GM12878 (cell line): ENCODE measurements around the gene PLA2G2C. TPM values are rescaled to one million over a fixed set of nuclear protein-coding genes. Genes with fewer than 3 reads are reported as not detected.

Experiments used
- ATAC-seq: fragments of 200-7000 bp; cut with Tn5 transposase; 3 replicates; pipeline ENCODE4 v1.9.1; 2020; ENCODE audit warnings: mild to moderate bottlenecking, moderate library complexity
- BruUV-seq: library from RNA; stranded (reverse); fragments of 400-500 nt; replicated peaks from 2 replicates; lab custom pipeline; 2021; lab: Mats Ljungman, UMichigan
- CTCF ChIA-PET: fragments of 300-600 bp; sonication (Branson Sonifier 250); formaldehyde crosslinking; extraction: SDS; loops from one replicate; lab custom pipeline; 2021; ENCODE audit warnings: inconsistent platforms; lab: Yijun Ruan, JAX
- POLR2A ChIA-PET: fragments of 350-600 bp; formaldehyde crosslinking; extraction: SDS; loops from one replicate; lab custom pipeline; 2021; ENCODE audit warnings: inconsistent platforms; lab: Charles Lee
- RAD21 ChIA-PET: fragments of 300-600 bp; sonication (Branson Sonifier 250); formaldehyde crosslinking; loops from one replicate; lab custom pipeline; 2023; ENCODE audit warnings: antibody characterized with exemption; ENCODE audit not compliant: unreplicated experiment; lab: Charles Lee
- SMC1A ChIA-PET: fragments of 300-600 bp; sonication (Branson Sonifier 250); formaldehyde crosslinking; loops from one replicate; lab custom pipeline; 2023; ENCODE audit not compliant: unreplicated experiment, uncharacterized antibody; lab: Charles Lee
- DNase-seq: peaks from one replicate; pipeline ENCODE4 v3.0.0-alpha.2; 2011; ENCODE audit warnings: low read depth, low spot score
- FAIRE-seq: peaks from 3 replicates; lab custom pipeline; 2011; peaks lifted over from hg19 to GRCh38; lab: Jason Lieb, UNC
- H2AFZ ChIP-seq: 2 replicates; pipeline ENCODE4 v1.6.0; 2011; ENCODE audit warnings: low read depth, low read length, control low read depth; ENCODE audit not compliant: control insufficient read depth
- H3K27ac ChIP-seq: 2 replicates; pipeline ENCODE4 v1.5.1; 2011; ENCODE audit warnings: control low read depth; ENCODE audit not compliant: control insufficient read depth, insufficient read depth
- H3K27me3 ChIP-seq, 2 experiments: replicated peaks in 1 of 2; 2 replicates each; pipeline versions ENCODE4 v1.6.0 to v1.6.1; 2011; ENCODE audit warnings: low read length in 1 of 2; ENCODE audit not compliant: control insufficient read depth in 2 of 2, insufficient read depth in 2 of 2
- H3K36me3 ChIP-seq, 2 experiments: 2 replicates each; pipeline ENCODE4 v1.5.1; 2011; ENCODE audit warnings: low read length in 1 of 2; ENCODE audit not compliant: control insufficient read depth in 2 of 2, insufficient read depth in 2 of 2
- H3K4me1 ChIP-seq: 2 replicates; pipeline ENCODE4 v1.6.1; 2011; ENCODE audit warnings: mild to moderate bottlenecking, low read length, moderate library complexity, mixed read lengths; ENCODE audit not compliant: control insufficient read depth, insufficient read depth
- H3K4me2 ChIP-seq: 2 replicates; pipeline ENCODE4 v1.6.0; 2011; ENCODE audit warnings: control low read depth; ENCODE audit not compliant: control insufficient read depth, insufficient read depth
- H3K4me3 ChIP-seq: fragments of 200-600 bp; sonication (generic); 2 replicates; pipeline ENCODE4 v1.5.1; 2016
- H3K79me2 ChIP-seq: 2 replicates; pipeline ENCODE4 v1.6.0; 2011; ENCODE audit warnings: low read length; ENCODE audit not compliant: control insufficient read depth, insufficient read depth
- H3K9ac ChIP-seq: 2 replicates; pipeline ENCODE4 v1.8.0; 2011; ENCODE audit warnings: low read length, control low read depth, mixed read lengths; ENCODE audit not compliant: control insufficient read depth, insufficient read depth
- H3K9me3 ChIP-seq: replicated peaks from 3 replicates; pipeline ENCODE4 v1.5.1; 2011; ENCODE audit warnings: mild to moderate bottlenecking, low read length; ENCODE audit not compliant: control insufficient read depth, insufficient read depth
- H4K20me1 ChIP-seq: 2 replicates; pipeline ENCODE4 v1.6.0; 2011; ENCODE audit not compliant: control insufficient read depth, insufficient read depth
- ETV6 ChIP-seq, 2 experiments: fragments of 450-650 bp in 1 of 2; IDR thresholded peaks in 1 of 2; conservative IDR thresholded peaks in 1 of 2; 2 replicates each; pipeline ENCODE4 v1.6.1; 2014; ENCODE audit warnings: antibody characterized with exemption in 1 of 2, borderline replicate concordance in 1 of 2, low read depth in 1 of 2, mild to moderate bottlenecking in 1 of 2, moderate library complexity in 1 of 2
- MEF2A ChIP-seq: IDR thresholded peaks from 2 replicates; pipeline ENCODE4 v1.6.1; 2011; ENCODE audit warnings: low read depth, mild to moderate bottlenecking, low read length, moderate library complexity; ENCODE audit not compliant: insufficient read depth
- POLR2AphosphoS5 ChIP-seq: IDR thresholded peaks from 2 replicates; pipeline ENCODE4 v1.6.1; 2011; ENCODE audit warnings: mild to moderate bottlenecking, low read length, inconsistent platforms
- POU2F2 ChIP-seq: IDR thresholded peaks from 3 replicates; pipeline ENCODE4 v1.6.1; 2011; ENCODE audit warnings: low read depth, mild to moderate bottlenecking, low read length, borderline replicate concordance
- WGBS: methylation state at CpG from one replicate; pipeline ENCODE4 v1.1.6; 2016; ENCODE audit warnings: low lambda C conversion rate; ENCODE audit not compliant: insufficient replicate concordance, insufficient coverage; ENCODE audit errors: missing lambda C conversion rate; 5-methylcytosine and 5-hydroxymethylcytosine counted together
- in situ Hi-C: fragments of 300-500 bp; cut with MboI; formaldehyde crosslinking; loops from 9 replicates; pipeline ENCODE4 v1.14.3; 2018; ENCODE audit warnings: mixed read lengths
- intact Hi-C: fragments of 100-400 bp; cut with micrococcal nuclease; formaldehyde crosslinking; loops from one replicate; pipeline ENCODE4 v1.14.2; 2022; ENCODE audit not compliant: unreplicated experiment
- polyA plus RNA-seq, 11 experiments: library from polyadenylated mRNA; depleted of rRNA in 4 of 11; unstranded in 6 of 11; stranded (reverse) in 5 of 11; fragments of >200 nt; fragmentation: Nextera tagmentation in 4 of 11; fragmentation: Illumina TruSeq in 1 of 11; extraction: Ambion mirVana in 4 of 11; extraction: Trizol in 1 of 11; gene quantifications; 1 replicate in 1 of 11; 2 replicates in 10 of 11; pipeline versions ENCODE4 v1.2.1 to v1.2.3, GENCODE V29; 2011 to 2016; ENCODE audit warnings: inconsistent platforms in 2 of 11, missing spikeins in 2 of 11, low read depth in 1 of 11
- total RNA-seq, 4 experiments: library from RNA; depleted of rRNA in 3 of 4; stranded (reverse); fragments of >200 nt in 3 of 4; fragmentation: Illumina TruSeq in 1 of 4; extraction: Trizol in 1 of 4; gene quantifications; 2 replicates each; pipeline versions ENCODE4 v1.2.1 to v1.2.3, GENCODE V29; 2013 to 2021
- TF ChIP-seq, protein P1 (sequence below): IDR thresholded peaks from 2 replicates; pipeline ENCODE4 v1.6.1; 2012; ENCODE audit warnings: mild to moderate bottlenecking, low read depth, low read length

PLA2G2C gene
- total and polyA plus RNA-seq, 10 of the 15 experiments (the other 5 are each of a cell fraction or from before 2014, with no cell fraction given), result 0.05 TPM; not detected in 9

DNA sequence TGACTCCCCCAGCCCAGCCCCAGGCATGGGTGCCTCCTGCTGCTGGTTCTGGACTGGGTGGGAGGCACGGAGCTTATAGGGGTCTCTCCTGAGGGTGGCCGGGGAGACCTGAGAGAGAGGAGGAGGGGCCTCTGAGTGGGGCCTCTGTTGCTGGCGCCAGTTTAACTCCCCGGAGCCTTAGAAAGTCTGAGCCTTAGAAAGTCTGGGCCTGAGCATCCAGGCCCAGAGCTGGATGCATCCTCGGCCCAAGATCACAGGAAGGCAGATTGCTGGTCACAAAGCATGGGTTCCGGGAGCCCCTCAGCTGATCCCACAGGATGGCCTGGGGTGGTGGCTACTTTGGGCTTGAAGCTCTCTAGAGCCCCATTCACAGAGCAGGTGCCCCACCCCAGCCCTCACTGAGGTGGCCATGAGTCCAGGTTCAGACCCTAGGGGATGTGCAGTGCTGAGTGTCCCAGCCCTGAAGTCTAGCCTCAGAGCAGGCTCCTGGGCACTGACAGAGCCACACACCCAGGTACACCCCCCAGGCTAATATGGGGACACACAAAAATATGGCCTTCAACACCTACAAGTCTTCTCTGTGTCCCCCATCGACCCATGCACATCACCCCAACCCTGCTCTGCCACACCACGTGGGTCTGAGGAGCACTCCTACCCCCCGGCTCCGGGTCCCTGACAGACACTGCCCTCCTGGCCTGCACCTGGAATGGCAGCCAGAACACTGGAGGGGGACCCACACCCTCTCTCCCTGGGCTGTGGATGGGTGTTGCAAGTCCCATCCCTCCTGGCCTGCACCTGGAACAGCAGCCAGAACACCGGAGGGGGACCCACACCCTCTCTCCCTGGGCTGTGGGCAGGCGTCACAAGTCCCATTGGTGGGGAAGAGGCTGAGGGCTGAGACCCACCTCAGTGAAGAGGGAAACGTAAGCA, 37.5 kb downstream of the PLA2G2C start (continued):
- TF ChIP-seq, protein P1, sequence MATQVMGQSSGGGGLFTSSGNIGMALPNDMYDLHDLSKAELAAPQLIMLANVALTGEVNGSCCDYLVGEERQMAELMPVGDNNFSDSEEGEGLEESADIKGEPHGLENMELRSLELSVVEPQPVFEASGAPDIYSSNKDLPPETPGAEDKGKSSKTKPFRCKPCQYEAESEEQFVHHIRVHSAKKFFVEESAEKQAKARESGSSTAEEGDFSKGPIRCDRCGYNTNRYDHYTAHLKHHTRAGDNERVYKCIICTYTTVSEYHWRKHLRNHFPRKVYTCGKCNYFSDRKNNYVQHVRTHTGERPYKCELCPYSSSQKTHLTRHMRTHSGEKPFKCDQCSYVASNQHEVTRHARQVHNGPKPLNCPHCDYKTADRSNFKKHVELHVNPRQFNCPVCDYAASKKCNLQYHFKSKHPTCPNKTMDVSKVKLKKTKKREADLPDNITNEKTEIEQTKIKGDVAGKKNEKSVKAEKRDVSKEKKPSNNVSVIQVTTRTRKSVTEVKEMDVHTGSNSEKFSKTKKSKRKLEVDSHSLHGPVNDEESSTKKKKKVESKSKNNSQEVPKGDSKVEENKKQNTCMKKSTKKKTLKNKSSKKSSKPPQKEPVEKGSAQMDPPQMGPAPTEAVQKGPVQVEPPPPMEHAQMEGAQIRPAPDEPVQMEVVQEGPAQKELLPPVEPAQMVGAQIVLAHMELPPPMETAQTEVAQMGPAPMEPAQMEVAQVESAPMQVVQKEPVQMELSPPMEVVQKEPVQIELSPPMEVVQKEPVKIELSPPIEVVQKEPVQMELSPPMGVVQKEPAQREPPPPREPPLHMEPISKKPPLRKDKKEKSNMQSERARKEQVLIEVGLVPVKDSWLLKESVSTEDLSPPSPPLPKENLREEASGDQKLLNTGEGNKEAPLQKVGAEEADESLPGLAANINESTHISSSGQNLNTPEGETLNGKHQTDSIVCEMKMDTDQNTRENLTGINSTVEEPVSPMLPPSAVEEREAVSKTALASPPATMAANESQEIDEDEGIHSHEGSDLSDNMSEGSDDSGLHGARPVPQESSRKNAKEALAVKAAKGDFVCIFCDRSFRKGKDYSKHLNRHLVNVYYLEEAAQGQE, result no peak

DNA sequence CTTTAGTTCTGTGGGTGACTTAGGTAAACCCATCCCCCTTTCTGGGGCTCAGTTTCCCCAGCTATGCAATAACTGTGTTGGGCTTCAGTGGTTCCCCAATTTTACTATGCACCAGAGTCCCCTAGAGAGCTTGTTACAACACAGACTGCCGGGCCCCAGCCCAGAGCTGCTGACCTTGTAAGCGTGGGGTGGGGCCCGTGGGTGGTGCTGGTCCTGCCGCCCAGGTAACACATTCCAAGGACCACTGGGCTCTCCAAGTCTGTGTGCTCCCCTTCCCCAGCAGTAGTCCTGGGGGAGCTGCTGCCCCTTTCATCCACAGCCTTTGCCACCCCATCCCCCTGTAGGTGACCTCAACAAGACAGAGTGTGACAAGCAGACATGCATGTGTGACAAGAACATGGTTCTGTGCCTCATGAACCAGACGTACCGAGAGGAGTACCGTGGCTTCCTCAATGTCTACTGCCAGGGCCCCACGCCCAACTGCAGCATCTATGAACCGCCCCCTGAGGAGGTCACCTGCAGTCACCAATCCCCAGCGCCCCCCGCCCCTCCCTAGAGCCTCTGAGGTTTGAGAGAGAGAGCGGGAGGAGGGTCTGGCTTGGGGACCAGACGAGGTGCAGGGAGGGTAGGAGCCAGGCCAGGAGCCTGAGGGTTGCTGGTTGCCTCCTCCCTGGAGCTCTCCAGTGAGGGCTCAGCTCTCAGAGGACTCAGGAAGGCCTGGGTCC, 38.3 kb downstream of the PLA2G2C start:
- no peak overlapping the region for H3K9ac ChIP-seq

More for the DNA sequence above, 38.3 kb downstream of the PLA2G2C start:
- no peak for DNase-seq
- Histone ChIP-seq H2AFZ (no peak overlapping the region), H3K27ac (no peak overlapping the region), H3K4me1 (no peaks in the 10 kb centered on the region; the same call in 1 of the 2 replicates), H3K9me3 (no peaks in the 10 kb centered on the region), H3K79me2 (no peaks in the 10 kb centered on the region), H3K4me3 (no peak overlapping the region), H3K4me2 (no peak overlapping the region), H3K27me3 (no peaks in the 10 kb centered on the region), H4K20me1 (no peaks in the 10 kb centered on the region), H3K36me3 (no peaks in the 10 kb centered on the region)
- CTCF ChIA-PET, result interaction anchor here (1.1 to 10.8 kb wide), 3 partner anchors 48 to 230 kb away, joined by 4 to 181 read pairs (median 5); no protein-coding TSS in a partner anchor
- POLR2A ChIA-PET, result no interaction called here
- WGBS, result 66% methylated on average over 13 of the region's 13 CpGs
- FAIRE-seq, result no peak
- no peak for ATAC-seq
- SMC1A ChIA-PET, result interaction anchor here (0.6 to 6.0 kb wide), 5 partner anchors 22 to 226 kb away, joined by 3 to 31 read pairs (median 4); no protein-coding TSS in a partner anchor
- intact Hi-C loops (no loop called here), in situ Hi-C loops (no loop called here)
- RAD21 ChIA-PET, result interaction anchor here (2.0 kb wide), 1 partner anchor 46 kb away, joined by 9 read pairs; no protein-coding TSS in a partner anchor
- TF ChIP-seq MEF2A (no peak), POLR2AphosphoS5 (no peak), POU2F2 (no peak), ETV6 (conservative IDR thresholded peaks at IDR 0.05 in 1 of 2, IDR thresholded peaks at IDR 0.05 in 1 of 2; ENCODE audit: borderline replicate concordance in 1 of 2, low read depth in 1 of 2) (no peak)
- no TSS peak for BruUV-seq
